ENCODE measurements around the gene PROSER2.

Gene PROSER2

GRCh38 chr10:11861811-11862428 lies 38.8 kb downstream of the PROSER2 start:
- DNase-seq (ENCODE audit: extremely low spot score, insufficient read length, low read depth) (no peak), FAIRE-seq (no peak)

GRCh38 chr10:11863353-11864109 lies 40.4 kb downstream of the PROSER2 start:
- FAIRE-seq = peak; percentile 94
- peak; percentile 40 for DNase-seq (ENCODE audit: extremely low spot score, insufficient read length, low read depth)

GRCh38 chr10:11864727-11865126 lies 41.6 kb downstream of the PROSER2 start:
- DNase-seq (ENCODE audit: extremely low spot score, insufficient read length, low read depth) = no peak
- FAIRE-seq = no peak

GRCh38 chr10:11865561-11865960 lies 42.4 kb downstream of the PROSER2 start:
- FAIRE-seq = no peak

GRCh38 chr10:11866199-11866925 lies 43.2 kb downstream of the PROSER2 start:
- DNase-seq (ENCODE audit: extremely low spot score, insufficient read length, low read depth) (no peak), FAIRE-seq (no peak)

More at GRCh38 chr10:11865561-11865960, 42.4 kb downstream of the PROSER2 start:
- no peak for DNase-seq (ENCODE audit: extremely low spot score, insufficient read length, low read depth)

- FAIRE-seq (no peak), DNase-seq (ENCODE audit: extremely low spot score, insufficient read length, low read depth) (no peak)
These were observed 46.1 kb downstream of the PROSER2 start for GRCh38 chr10:11869219-11869618.

GRCh38 chr10:11869743-11870460 lies 46.7 kb downstream of the PROSER2 start:
- DNase-seq (ENCODE audit: extremely low spot score, insufficient read length, low read depth) (no peak), FAIRE-seq (no peak)

- FAIRE-seq (no peak), DNase-seq (ENCODE audit: extremely low spot score, insufficient read length, low read depth) (no peak)
These were observed 47.3 kb downstream of the PROSER2 start for GRCh38 chr10:11870461-11870780.

- FAIRE-seq (no peak), DNase-seq (ENCODE audit: extremely low spot score, insufficient read length, low read depth) (no peak)
These were observed 47.8 kb downstream of the PROSER2 start for GRCh38 chr10:11870900-11871400.

GRCh38 chr10:11871466-11871865 lies 48.3 kb downstream of the PROSER2 start:
- FAIRE-seq = no peak
- no peak for DNase-seq (ENCODE audit: extremely low spot score, insufficient read length, low read depth)

GRCh38 chr10:11874568-11875493 lies 51.7 kb downstream of the PROSER2 start:
- DNase-seq (ENCODE audit: extremely low spot score, insufficient read length, low read depth) (no peak), FAIRE-seq (no peak)

- DNase-seq (ENCODE audit: extremely low spot score, insufficient read length, low read depth) (no peak), FAIRE-seq (no peak)
These were observed 52.5 kb downstream of the PROSER2 start for GRCh38 chr10:11875494-11876281.

GRCh38 chr10:11876324-11876723 lies 53.2 kb downstream of the PROSER2 start:
- no peak for FAIRE-seq
- DNase-seq (ENCODE audit: extremely low spot score, insufficient read length, low read depth) = no peak

- no peak for DNase-seq (ENCODE audit: extremely low spot score, insufficient read length, low read depth)
- FAIRE-seq = no peak
These were observed 53.8 kb downstream of the PROSER2 start for GRCh38 chr10:11876805-11877590.

- no peak for DNase-seq (ENCODE audit: extremely low spot score, insufficient read length, low read depth)
- FAIRE-seq = no peak
These were observed 54.4 kb downstream of the PROSER2 start for GRCh38 chr10:11877591-11877905.

GRCh38 chr10:11878776-11879175 lies 55.6 kb downstream of the PROSER2 start:
- no peak for FAIRE-seq
- no peak for DNase-seq (ENCODE audit: extremely low spot score, insufficient read length, low read depth)

- no peak for DNase-seq (ENCODE audit: extremely low spot score, insufficient read length, low read depth)
- no peak for FAIRE-seq
These were observed 56.4 kb downstream of the PROSER2 start for GRCh38 chr10:11879387-11880094.

Data from GM18507 (cell line).